Activated effector memory CD4-positive, alpha-beta T cell treated with anti-CD3 and anti-CD28 coated beads, Interleukin-2, amount 50 U/mL, for 16 hours (primary cell): Measurements from ENCODE around the gene TBCD.

ENCODE experiments used
- DNase-seq: peaks from one replicate; pipeline ENCODE4 v3.0.0-alpha.2; 2020

TBCD gene

GRCh38 chr17:82909322-82909904 lies 157.5 kb downstream of the TBCD start:
- no peak for DNase-seq

GRCh38 chr17:82910041-82910481 lies 158.2 kb downstream of the TBCD start:
- DNase-seq, result no peak

GRCh38 chr17:82910770-82911169 lies 158.9 kb downstream of the TBCD start:
- no peak for DNase-seq

- DNase-seq, result no peak
Observed at GRCh38 chr17:82911822-82912221, 160.0 kb downstream of the TBCD start.

GRCh38 chr17:82912484-82913089 lies 160.7 kb downstream of the TBCD start:
- DNase-seq, result no peak

GRCh38 chr17:82913304-82914043 lies 161.6 kb downstream of the TBCD start:
- no peak for DNase-seq

GRCh38 chr17:82914375-82914774 lies 162.5 kb downstream of the TBCD start:
- no peak for DNase-seq

GRCh38 chr17:82915010-82915756 lies 163.3 kb downstream of the TBCD start:
- no peak for DNase-seq

- no peak for DNase-seq
Observed at GRCh38 chr17:82915757-82916027, 163.8 kb downstream of the TBCD start.

- DNase-seq, result no peak
Observed at GRCh38 chr17:82917699-82918345, 166.0 kb downstream of the TBCD start.

GRCh38 chr17:82918508-82918907 lies 166.6 kb downstream of the TBCD start:
- no peak for DNase-seq

- DNase-seq, result no peak
Observed at GRCh38 chr17:82920150-82920549, 168.3 kb downstream of the TBCD start.

GRCh38 chr17:82920715-82921114 lies 168.8 kb downstream of the TBCD start:
- no peak for DNase-seq

GRCh38 chr17:82921426-82921825 lies 169.6 kb downstream of the TBCD start:
- DNase-seq, result no peak

- no peak for DNase-seq
Observed at GRCh38 chr17:82922646-82923045, 170.8 kb downstream of the TBCD start.

- DNase-seq, result no peak
Observed at GRCh38 chr17:82923366-82924113, 171.7 kb downstream of the TBCD start.

- no peak for DNase-seq
Observed at GRCh38 chr17:82924214-82924613, 172.3 kb downstream of the TBCD start.

GRCh38 chr17:82924812-82925211 lies 172.9 kb downstream of the TBCD start:
- no peak for DNase-seq

- no peak for DNase-seq
Observed at GRCh38 chr17:82925336-82925735, 173.5 kb downstream of the TBCD start.

- no peak for DNase-seq
Observed at GRCh38 chr17:82926081-82926480, 174.2 kb downstream of the TBCD start.

- no peak for DNase-seq
Observed at GRCh38 chr17:82926716-82927115, 174.9 kb downstream of the TBCD start.

- DNase-seq, result no peak
Observed at GRCh38 chr17:82927311-82927660, 175.4 kb downstream of the TBCD start.
